ENCODE measurements around the gene LCLAT1. TPM values are rescaled to one million over a fixed set of nuclear protein-coding genes. Genes with fewer than 3 reads are reported as not detected.
A peak's percentile ranks its signal among the peaks of the same experiment; 100 is the strongest.

LCLAT1 gene
- total RNA-seq = 10 to 100 TPM; 18.6 to 22.8 TPM

DNA sequence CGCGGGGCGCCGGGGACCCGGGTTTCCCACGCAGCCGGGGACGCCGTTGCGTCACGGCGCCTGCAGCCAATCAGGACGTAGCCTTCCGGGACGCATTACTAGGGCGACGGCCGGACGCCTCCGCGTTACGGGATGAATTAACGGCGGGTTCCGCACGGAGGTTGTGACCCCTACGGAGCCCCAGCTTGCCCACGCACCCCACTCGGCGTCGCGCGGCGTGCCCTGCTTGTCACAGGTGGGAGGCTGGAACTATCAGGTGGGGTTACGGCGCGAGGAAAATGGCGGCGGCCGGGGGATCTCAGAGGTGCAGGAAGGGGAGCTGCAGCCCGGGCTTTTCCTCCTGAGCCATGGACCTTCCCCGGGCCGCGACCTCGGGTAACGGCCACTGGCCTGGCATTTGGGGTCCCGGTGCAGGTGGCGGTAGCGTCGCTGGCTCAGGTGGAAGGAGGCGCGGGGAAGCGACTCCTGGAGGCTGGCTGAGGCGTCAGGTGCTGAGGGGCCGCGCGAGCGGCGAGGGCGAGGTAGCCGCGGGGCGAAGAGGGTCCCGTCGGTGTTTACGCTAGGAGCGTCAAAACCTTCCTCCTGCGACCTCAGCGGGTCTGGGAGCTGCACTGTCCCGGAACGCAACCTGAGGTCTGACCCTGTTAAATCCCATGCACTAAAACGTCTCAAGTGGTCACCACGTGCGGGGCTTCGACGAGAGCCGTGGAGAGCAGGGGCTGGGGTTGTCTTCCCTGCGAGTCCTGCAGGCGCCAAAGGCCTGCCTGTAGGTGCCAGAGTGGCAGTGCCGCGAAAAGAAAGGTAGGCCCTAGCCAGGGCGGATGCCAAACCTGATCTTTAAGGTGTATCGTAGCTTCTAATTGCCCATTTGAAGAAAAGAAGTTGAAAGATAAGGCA, at the start of gene LCLAT1:
TSS of gene LCLAT1 (plus strand) at position 98 of the 897 bp plus-strand sequence. CDS start 78,345 bp downstream, outside the sequence.
- CTCF ChIA-PET = interaction anchor here (0.9 to 2.4 kb wide), 10 partner anchors 15 to 283 kb away, joined by 3 to 13 read pairs (median 4); partner anchors contain the start of gene LBH
- DNase-seq = peak; percentile 89
- Mint-ChIP-seq H3K4me1 (peaks cover 23% of the 10 kb centered on the region), H3K27ac (peak within 1 kb of the TSS; percentile 92), H3K27me3 (no peaks in the 10 kb centered on the region), H3K4me3 (peak within 1 kb of the TSS; percentile 88), H3K9me3 (ENCODE audit: low read depth) (no peaks in the 10 kb centered on the region), H3K36me3 (peaks cover 3% of the 10 kb centered on the region)
- peak; percentile 96 for ATAC-seq

DNA sequence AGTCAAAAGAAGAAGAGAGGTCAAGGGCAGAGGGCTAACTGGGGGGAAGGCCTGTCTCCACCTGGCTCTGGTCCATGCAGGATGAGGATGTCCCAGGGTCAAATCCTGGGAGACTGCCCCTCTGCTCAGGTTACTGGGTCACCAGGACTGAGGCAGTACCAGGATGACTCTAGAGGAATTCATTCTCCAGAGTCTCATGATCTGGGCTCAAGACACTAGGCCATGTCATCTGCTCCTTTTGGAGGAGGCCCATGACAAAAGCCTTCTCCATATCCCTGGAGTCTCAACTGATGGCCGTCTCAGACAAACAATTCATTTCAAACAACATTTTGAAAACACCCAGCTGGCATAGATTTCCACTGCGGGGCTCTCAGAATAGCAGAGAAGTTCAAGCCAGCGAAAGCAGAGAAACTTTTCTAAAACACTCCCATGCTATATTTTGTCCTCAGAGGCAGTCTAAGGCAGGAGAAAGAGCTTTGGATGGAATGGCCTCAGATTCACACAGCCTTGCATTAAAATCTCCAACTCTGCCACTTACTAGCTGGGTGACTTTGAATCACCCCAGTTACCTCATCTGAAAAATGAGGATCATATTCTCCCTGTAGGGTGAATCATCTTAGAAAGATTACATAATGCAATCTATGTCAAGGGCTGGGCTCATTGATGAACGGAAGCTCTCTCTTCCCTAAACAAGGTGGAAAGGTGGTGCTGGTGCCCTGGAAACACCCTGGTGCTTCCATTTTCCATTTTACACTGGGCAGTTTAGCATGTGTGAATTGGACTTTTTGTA, 48.8 kb upstream of the LCLAT1 start:
- ATAC-seq (no peak), DNase-seq (no peak)
- CTCF ChIA-PET = no interaction called here
- Mint-ChIP-seq H3K4me1 (no peaks in the 10 kb centered on the region), H3K9me3 (ENCODE audit: low read depth) (no peaks in the 10 kb centered on the region), H3K36me3 (no peaks in the 10 kb centered on the region), H3K27me3 (no peaks in the 10 kb centered on the region), H3K4me3 (no peak overlapping the region), H3K27ac (no peak overlapping the region)

DNA sequence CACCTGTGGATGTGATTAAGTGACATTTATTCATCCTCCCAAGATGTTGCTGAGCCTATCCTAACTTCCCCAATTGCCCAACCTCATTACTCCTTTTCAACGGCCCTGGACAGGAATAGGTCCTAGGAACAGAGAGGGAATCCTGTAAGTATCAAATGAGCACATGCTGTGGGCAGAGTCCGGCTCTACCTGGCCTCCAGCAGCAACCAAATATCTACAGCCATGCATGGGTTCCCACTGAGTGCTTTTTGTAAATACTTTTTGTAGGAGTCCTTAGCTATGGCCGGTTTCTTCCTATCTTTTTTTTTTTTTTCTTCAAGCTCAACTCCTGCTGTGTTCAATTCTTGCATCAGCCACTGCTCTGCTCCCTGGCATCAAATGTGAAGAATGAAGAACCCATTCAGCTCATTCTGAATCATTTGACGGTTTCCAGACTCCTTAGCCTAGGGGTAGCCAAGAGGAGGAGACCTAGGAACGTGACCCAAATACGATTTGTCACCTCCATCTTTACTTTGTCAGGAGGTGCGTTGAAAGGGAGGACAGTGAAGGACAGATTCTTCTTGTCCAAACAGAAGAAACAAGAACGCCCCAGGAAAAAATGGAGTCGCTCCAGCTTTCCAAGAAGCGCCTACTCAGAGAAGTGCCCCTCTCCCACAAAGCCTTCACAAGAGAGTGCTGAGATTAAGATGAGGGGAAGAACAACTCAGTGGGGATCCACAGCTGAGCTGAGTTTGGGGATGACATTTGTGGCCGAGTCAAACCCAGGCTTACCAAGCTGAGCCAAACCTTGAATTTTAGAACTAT, 46.7 kb upstream of the LCLAT1 start:
- no peak overlapping the region for H3K4me3 Mint-ChIP-seq
- no peaks in the 10 kb centered on the region for H3K9me3 Mint-ChIP-seq (ENCODE audit: low read depth)
- ATAC-seq (no peak), DNase-seq (no peak)
- peaks cover under 1% of the 10 kb centered on the region for H3K4me1 Mint-ChIP-seq
- H3K27ac Mint-ChIP-seq = no peak overlapping the region
- CTCF ChIA-PET = interaction anchor here (0.7 to 1.8 kb wide), 2 partner anchors 47 to 123 kb away, joined by 3 to 4 read pairs; no protein-coding TSS in a partner anchor
- no peaks in the 10 kb centered on the region for H3K36me3 Mint-ChIP-seq
- no peaks in the 10 kb centered on the region for H3K27me3 Mint-ChIP-seq

DNA sequence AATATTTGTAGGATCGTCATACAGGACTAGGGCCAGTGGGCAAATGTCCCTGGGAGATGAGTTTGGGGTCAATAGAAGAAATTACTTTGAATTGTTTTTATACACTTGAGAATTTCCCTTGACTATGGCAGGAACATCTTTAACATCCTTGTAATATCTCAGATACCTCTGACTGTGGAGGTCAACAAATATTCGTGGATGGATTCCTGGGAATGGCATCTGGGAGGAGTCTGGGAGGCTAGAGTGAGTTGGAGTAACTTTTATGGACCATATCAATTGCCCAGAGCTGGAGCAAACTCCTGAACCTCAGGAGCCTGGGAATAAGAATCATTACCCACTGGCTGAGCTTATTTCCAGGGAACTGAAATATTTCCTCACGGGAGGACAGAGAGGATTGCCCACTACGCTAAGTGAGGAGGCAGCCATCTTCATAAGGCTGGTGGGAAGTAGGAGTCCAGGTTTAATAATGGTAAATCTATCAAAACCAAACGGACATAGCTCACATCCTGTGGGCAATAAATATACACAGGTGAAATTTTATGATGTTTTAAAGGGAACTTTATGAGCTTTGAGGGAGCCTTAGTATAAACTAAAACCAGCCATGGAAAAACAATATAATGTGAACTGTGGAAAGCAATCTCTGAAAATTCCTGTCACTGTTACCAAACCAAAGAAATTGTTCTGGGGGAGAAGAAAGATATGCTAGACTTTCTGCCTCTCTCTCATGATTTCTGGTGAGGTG, 44.4 kb upstream of the LCLAT1 start:
- Mint-ChIP-seq H3K36me3 (no peaks in the 10 kb centered on the region), H3K27ac (no peak overlapping the region), H3K9me3 (ENCODE audit: low read depth) (no peaks in the 10 kb centered on the region), H3K4me1 (peaks cover 1% of the 10 kb centered on the region), H3K27me3 (no peaks in the 10 kb centered on the region), H3K4me3 (no peak overlapping the region)
- CTCF ChIA-PET = no interaction called here
- DNase-seq (no peak), ATAC-seq (no peak)

DNA sequence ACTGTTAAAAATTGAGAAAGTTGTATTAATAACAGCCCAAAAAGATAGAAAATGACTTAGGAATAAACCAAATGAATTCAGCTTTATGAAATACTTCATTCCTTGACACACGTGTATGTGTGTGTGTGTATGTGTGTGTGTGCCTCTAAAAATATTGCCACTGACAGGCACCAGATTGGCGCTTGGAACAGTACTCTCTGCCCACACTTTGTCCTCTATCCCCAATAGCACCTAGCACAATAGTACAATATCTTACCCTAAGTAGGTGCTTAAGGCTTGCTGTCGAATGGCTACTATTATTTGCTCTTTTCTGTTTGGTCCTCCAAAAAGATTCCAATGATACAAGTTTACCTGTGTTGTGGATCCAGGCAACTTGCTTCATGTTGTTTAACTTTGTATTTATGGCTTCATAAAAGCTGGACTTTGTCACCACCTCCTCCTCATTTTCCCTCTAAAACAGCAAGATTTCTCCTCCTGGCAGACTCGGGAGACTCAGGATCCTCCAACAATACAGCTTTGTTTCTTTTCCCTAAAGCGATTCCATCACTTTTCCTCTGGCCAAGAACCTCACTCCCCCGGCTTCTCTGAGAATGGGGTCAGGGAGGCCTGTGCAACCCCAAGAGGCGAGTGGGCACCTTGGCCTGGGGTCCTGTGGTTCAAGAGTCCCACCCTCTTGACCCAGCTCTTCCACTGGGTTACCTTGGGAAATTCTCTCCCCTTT, 43.3 kb upstream of the LCLAT1 start:
- CTCF ChIA-PET = no interaction called here
- H3K36me3 Mint-ChIP-seq = no peaks in the 10 kb centered on the region
- peaks cover 5% of the 10 kb centered on the region for H3K4me1 Mint-ChIP-seq
- no peak overlapping the region for H3K4me3 Mint-ChIP-seq
- H3K27ac Mint-ChIP-seq = no peak overlapping the region
- ATAC-seq = no peak
- no peaks in the 10 kb centered on the region for H3K27me3 Mint-ChIP-seq
- DNase-seq = no peak
- H3K9me3 Mint-ChIP-seq (ENCODE audit: low read depth) = no peaks in the 10 kb centered on the region

DNA sequence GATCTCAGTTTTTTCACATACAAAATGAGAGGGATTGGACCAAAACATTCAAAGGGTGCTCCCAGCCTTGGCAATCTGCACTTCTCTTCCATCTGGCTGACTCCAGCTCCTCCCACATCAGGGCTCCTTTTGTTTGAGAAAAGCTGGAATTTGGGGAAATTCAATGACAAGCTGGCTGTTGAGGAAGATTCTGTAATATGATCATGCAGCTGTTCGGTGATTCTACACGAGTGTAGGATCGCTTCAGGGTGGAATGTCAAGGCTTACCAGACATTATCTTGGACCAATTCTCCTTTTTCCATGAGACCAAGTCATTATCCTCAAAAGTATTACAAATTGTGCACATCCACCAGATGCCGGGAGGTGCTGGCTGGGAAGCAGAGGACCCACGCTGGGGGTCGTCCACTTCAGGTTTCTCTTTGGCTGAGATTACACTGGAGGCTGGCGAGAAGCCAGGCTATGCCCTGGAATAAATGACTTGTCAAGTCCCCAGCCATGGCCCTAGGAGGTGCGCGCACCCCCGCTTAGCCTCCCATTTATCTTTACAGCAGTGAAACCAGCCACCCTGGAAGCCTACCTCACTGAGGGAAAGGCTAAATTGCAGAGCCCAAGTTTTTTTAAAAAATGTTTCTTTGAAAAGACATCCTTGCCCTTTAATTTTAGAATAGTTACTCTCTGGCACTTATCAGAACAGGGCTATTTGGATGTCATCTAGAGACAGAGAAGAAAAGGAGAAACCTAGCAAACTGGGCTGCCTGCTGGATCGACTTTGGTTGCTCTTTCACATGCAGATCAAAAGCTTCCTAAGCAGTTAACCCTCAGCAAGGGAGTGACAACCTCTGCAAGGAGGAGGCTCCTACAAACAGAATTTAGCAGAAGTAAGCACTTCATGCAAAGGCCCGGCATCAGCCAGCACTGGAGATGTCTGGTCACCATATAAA, 42.5 kb upstream of the LCLAT1 start:
- H3K4me3 Mint-ChIP-seq = no peak overlapping the region
- no peaks in the 10 kb centered on the region for H3K36me3 Mint-ChIP-seq
- no peaks in the 10 kb centered on the region for H3K27me3 Mint-ChIP-seq
- no peak overlapping the region for H3K27ac Mint-ChIP-seq
- H3K4me1 Mint-ChIP-seq = peaks cover 6% of the 10 kb centered on the region
- DNase-seq (no peak), ATAC-seq (no peak)
- no peaks in the 10 kb centered on the region for H3K9me3 Mint-ChIP-seq (ENCODE audit: low read depth)
- CTCF ChIA-PET = interaction anchor here (1.0 kb wide), 1 partner anchor 240 kb away, joined by 3 read pairs; no protein-coding TSS in a partner anchor

DNA sequence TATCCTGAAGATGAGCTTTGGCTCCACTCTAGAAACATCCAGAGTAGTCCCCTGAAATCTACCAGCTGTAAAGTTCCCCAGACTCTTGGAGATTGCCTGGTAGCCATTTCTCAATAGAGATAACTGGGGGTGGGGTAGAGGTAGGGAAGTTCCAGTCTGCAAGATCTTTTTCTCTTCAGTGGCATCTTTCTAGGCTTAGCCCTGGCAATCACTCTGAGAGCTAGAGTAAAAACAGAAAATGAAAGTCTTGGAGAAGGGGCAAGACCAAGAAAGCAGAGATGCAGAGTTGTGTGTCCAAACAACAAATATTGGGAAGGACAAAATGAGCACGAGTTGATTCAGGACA, 41.8 kb upstream of the LCLAT1 start:
- H3K27me3 Mint-ChIP-seq = no peaks in the 10 kb centered on the region
- DNase-seq (no peak), ATAC-seq (no peak)
- no peak overlapping the region for H3K27ac Mint-ChIP-seq
- H3K4me1 Mint-ChIP-seq = peaks cover 11% of the 10 kb centered on the region
- H3K36me3 Mint-ChIP-seq = no peaks in the 10 kb centered on the region
- no peak overlapping the region for H3K4me3 Mint-ChIP-seq
- CTCF ChIA-PET = interaction anchor here (1.0 kb wide), 1 partner anchor 241 kb away, joined by 3 read pairs; no protein-coding TSS in a partner anchor
- no peaks in the 10 kb centered on the region for H3K9me3 Mint-ChIP-seq (ENCODE audit: low read depth)

DNA sequence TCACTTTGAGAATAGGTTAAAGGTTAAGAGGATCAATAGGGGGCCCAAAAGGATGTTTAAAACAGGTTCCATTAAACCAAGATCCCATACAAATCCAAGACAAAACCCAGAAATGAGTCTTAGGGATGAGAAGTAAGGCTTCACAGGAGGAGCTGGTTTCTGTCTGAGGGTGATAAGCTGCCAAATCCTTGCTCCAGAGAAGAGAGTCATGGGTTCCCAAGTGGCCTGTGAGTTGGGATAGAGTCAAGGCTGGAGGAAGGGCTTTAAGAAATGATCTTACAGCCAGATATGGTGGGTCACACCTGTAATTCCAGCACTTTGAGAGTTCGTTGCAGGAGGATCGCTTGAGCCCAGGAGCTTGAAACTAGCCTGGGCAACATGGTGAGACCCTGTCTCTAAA, 40.2 kb upstream of the LCLAT1 start:
- Mint-ChIP-seq H3K27ac (no peak overlapping the region), H3K36me3 (no peaks in the 10 kb centered on the region), H3K9me3 (ENCODE audit: low read depth) (no peaks in the 10 kb centered on the region), H3K4me3 (no peak overlapping the region), H3K27me3 (no peaks in the 10 kb centered on the region), H3K4me1 (peaks cover 18% of the 10 kb centered on the region)
- no peak for DNase-seq
- ATAC-seq = no peak
- CTCF ChIA-PET = interaction anchor here (0.6 to 2.0 kb wide), 3 partner anchors 16 to 305 kb away, joined by 3 to 6 read pairs (median 3); no protein-coding TSS in a partner anchor

DNA sequence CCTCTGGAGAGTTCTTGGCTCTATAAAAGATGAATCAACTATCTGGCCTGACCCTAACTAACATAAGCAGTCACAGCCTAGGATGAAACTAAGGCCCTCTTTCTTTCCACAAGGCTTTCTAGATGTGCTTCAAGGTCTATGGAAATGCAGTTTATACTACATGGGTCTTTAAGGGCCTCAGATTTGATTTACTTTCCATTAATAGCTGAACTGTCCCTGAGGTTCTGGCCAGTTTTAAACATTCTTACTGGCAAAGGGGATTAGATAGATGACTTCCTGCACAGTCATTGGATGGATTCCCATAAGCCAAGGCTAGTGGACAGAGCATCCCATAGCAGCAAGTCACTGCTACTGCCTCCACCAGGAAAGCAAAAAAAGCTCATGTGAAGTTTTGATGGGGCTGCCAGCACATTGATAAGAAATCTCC, 38.1 kb upstream of the LCLAT1 start:
- CTCF ChIA-PET = interaction anchor here (1.4 kb wide), 1 partner anchor 13 kb away, joined by 4 read pairs; no protein-coding TSS in a partner anchor
- Mint-ChIP-seq H3K4me3 (no peak overlapping the region), H3K27me3 (no peaks in the 10 kb centered on the region), H3K9me3 (ENCODE audit: low read depth) (no peaks in the 10 kb centered on the region), H3K4me1 (peaks cover 18% of the 10 kb centered on the region), H3K36me3 (no peaks in the 10 kb centered on the region), H3K27ac (no peak overlapping the region)
- ATAC-seq (no peak), DNase-seq (no peak)

DNA sequence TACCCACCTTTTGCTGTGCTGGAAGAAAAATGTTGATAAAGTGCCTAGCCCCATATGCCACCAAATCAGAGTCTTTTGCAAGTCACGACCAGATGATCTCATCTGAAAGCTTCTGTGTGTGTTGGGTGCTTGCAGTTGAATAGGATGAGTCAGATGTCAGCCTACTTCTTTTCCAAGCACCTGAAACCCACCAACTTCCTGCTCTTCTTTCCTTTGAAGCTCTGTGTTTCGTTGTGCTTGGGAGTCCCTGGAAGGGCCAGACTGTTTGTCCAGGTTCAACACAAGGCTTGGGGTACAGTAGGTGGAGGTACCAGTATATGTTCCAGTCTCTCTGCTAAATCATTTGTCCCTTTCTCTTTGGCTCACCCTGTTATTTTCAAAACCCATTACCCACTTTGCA, 36.8 kb upstream of the LCLAT1 start:
- DNase-seq (no peak), ATAC-seq (peak; percentile 42)
- Mint-ChIP-seq H3K4me3 (no peak overlapping the region), H3K9me3 (ENCODE audit: low read depth) (no peaks in the 10 kb centered on the region), H3K27me3 (no peaks in the 10 kb centered on the region), H3K36me3 (no peaks in the 10 kb centered on the region), H3K4me1 (peaks cover 18% of the 10 kb centered on the region), H3K27ac (no peak overlapping the region)
- CTCF ChIA-PET = interaction anchor here (1.4 kb wide), 1 partner anchor 12 kb away, joined by 4 read pairs; no protein-coding TSS in a partner anchor

DNA sequence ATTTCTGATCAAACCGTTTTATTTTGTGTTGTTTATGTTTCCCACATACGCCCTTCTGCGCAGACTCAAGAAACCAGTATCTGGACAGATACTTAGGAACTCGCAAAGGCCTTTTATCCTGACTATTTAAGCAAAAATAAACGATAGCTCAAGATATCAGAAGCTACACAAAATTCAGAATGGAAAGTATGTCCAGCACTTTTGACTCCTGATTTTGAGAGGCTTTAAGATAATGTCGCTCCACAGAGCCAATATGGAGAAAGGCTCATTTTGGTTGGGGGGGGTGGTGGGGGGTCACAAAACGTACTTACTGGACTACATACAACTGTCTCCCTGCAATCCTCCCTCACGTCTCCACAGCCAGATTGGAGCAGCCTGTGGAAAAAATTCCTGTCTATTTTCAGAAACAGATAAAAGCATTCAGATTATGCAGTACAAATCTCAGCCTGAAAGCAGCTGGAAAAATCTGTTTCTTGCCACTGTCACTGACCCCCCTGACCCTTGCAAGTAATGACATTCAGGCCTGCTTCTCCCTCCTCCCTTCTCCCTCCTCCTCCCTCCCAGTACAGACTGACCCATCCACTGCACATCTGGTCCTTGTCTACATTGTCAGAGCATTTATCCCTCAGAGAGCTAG, 34.9 kb upstream of the LCLAT1 start:
- CTCF ChIA-PET = no interaction called here
- no peaks in the 10 kb centered on the region for H3K27me3 Mint-ChIP-seq
- no peak overlapping the region for H3K4me3 Mint-ChIP-seq
- no peak overlapping the region for H3K27ac Mint-ChIP-seq
- peaks cover 17% of the 10 kb centered on the region for H3K4me1 Mint-ChIP-seq
- H3K9me3 Mint-ChIP-seq (ENCODE audit: low read depth) = no peaks in the 10 kb centered on the region
- ATAC-seq (no peak), DNase-seq (no peak)
- no peaks in the 10 kb centered on the region for H3K36me3 Mint-ChIP-seq

All from activated CD8-positive, alpha-beta memory T cell treated with anti-CD3 and anti-CD28 coated beads, Interleukin-2, amount 10 ng/mL, durations not matched to agents 7 days and 5 days (primary cell).